HG03095 (cell line): ENCODE data around the gene CTRB1.
"Not testable (repeated sequence)": the region's sequence is repeated elsewhere in the genome, so short reads cannot be mapped to it uniquely, and the experiment has no call there.

Experiments
- ATAC-seq: cut with Tn5 transposase; IDR thresholded peaks from one replicate; pipeline ENCODE4 v1.9.1; 2021; ENCODE audit warnings: moderate library complexity; ENCODE audit not compliant: unreplicated experiment

Gene CTRB1

DNA sequence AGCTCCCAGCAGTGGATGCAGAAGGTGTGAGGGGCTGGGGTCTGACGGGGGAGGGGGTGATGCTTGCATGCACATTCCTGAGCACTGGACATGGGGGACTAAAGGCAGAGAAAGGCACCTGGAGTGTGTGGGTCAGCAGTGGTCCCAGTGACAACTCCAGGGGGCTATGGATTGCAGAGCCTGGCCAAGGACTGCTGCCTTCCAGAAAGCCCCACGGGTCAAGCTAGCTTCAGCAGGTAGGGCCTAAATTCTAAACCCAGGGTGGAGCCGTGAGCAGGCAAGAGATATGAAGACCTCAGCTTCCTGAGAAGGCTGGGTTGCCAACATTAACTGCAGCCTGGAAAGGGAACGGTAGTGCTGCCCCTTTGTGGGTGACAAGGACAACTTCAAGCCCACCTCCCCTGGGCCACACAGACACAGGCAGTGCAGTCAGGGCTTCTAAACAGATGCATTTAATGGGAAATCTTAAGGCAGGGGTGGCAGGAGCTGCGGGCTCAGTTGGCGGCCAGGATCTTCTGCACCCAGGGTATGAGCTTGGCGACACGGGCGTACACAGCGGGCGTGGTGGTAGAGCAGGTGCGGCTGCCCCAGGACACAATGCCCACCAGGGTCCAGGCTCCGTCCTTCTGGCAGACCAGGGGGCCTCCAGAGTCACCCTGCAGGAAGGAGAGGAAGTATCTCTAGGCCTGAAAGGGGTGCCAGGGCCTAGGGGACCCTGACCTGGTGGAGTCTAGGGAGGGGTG is 14.9 kb upstream of the CTRB1 start:
- ATAC-seq, result no peak

DNA sequence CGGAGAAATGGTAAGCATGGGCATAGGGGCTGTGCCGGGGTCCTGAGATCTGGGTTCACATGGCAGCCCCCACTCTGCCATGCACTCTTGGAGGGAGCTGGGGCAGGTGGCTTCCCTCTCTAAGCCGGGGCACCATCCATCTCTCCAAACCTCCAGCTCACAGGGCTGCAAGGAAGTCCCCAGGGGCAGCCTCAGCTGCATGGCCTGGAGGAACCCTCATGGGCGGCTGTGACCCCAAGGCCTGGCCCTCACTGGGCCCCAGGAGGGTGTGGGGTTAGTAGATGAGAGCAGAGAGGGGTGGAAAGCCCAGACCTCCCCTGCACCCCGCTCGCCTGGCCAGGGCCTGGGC is 14.4 kb upstream of the CTRB1 start:
- ATAC-seq, result no peak

DNA sequence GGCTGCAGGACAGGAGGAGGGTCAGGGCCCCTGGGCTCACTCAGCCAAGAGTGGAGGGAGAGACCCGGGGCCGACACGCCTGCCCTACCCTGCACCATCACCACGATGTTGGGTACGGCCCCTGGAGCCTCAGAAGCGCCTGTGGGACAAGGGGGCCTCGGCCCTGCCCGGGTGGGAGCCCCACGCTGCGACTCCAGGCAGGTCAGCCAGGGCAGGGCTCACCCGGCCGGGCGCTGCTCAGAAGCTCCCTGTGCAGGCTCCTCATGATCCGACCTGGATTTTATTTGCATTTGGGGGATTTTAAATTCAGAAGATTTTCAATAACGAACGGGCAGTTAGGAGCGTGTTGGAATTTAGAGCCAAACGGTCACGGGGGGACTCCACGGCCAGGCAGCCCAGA is 13.9 kb upstream of the CTRB1 start:
- ATAC-seq, result not testable (repeated sequence)

DNA sequence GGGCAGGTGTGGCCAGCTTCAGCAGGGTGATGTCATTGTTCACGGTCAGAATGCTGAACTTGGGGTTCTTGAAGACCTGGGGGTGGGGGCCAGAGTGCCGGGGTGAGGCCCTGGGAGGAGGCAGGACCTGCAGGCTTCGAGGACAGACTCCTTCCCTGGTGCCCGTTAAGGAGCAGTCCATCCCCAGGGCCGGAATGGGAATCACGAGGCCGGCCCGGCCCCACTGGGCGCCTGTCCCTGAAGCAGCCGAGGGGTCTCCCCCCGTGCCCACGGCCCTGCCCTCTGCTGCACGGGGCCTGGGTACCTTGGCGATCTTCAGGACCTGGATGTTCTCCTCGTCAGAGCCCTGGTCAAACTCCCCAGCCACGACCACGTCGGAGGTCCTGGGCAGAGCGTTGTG is 13.3 kb upstream of the CTRB1 start:
- not testable (repeated sequence) for ATAC-seq

DNA sequence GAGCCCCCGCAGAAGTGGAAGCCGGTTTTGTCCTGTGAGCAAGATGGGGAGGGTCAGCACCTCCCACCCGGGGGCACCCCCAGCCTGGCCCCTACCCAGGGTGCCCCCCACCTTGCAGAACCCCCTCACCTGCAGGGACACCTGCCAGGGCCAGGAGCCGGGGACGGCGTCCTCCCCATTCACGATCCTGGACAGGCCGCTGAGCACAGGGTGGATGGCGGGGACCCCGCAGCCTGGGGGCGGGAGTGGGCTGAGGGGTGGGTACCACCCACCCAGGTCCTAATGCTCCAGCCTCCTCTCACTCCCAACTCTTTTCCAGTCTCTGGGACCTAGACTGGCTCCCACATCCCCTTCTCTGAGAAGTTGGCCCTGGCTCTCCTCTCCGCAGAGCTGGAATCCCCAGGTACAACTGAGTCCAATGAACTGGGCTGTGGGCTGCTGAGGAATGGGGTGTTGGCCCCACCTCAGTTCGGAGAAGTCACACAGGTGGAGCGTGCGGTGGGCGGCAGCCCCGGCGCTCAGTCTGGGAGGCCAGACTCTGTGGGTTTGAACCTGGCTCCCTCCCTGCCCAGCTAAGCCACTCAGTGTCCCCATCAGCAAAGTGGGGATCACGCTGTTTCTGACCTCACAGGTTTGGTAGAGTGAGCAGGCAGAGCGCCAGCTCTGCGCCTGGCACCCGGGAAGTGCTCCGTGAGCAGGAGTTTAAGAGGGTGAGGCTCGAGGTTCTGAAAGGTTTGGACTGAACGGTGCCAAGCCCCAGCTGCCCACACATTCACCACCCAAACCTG is 12.6 kb upstream of the CTRB1 start:
- ATAC-seq, result not testable (repeated sequence)

DNA sequence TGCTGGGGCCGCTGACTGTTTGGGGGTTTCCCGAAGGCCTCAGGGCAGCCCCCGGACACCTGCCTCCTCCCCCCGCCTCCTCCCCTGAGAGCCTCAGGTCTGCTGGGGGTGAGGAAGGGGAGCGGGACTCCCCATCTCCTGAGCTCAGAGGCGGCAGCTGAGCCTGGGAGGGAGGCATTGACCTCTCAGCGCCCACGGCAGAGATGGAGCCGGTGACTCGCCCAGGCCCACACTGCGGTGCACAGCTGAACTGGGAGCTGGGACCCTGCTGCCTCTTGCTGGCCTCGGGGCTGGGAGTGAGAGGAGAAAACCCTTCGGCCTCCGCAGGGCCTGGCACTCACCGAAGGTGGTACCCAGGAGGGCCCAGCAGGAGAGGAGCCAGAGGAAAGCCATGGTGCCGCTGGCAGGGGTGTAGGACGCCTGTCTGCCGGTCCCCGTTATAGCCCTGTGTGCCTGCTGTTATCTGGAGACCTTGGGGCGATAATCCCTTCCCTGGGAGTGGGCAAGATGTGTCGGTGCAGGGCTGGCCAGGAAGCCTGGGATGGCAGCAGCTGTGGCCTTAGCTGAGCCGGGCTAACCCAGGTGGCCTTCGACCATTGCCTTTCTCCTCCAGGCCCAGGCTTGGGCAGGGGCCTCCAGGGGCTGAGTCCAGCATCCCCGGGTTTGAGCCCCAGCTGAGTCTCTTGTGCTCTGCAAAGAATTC is 11.9 kb upstream of the CTRB1 start, which contains the start of gene CTRB2:
Gene CTRB2, minus strand, starts transcription at position 413 of the 703 bp plus-strand sequence. Its CDS starts 20 bp downstream, at position 393.
- no peak for ATAC-seq

DNA sequence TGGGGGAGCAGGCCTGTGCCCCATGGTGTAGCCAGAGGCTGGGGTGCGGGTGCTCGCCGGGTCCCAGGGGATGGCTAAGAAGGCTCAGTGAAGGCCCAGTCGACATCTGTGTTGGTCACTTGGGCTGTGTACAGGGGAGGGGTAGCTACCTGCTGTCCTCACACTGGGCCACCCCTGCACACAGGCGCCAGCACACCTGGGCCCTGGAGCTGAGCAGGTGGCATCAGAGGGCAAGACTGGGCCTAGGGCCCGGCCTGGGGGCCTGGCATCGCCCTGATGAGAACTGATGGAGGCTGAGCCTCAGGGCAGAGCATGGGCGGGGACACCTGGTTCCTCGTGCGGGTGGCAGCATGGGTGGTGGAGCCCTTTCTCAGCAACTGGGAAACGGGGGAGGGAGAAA is 11.0 kb upstream of the CTRB1 start:
- no peak for ATAC-seq

DNA sequence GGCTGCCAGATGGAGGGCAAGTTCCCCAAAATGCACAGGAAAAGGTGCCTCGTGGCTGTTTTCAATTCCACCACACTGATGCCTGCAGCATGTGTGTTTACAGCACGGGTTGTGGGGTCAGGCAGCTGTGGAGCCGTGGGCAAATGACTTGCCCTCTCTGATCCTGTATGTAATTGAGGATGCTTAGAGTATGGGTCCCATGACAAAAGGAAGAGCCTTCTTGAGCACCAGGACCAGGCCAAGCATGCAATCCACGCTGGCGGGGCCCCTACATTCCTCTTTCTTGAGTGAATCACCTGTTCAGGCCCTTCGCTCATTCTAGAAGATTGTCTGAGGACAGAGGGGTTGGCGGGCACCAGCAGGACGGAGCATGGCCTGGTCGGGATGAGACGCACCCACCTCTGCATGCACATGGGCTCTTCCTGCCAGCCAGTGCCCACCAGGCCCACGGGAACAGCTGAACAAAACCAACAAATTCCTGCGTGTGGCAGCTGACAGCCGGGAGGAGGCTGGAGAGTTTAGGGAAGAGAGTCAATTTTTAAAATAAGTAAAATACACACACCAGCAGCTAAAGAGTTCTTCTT is 10.5 kb upstream of the CTRB1 start:
- no peak for ATAC-seq

DNA sequence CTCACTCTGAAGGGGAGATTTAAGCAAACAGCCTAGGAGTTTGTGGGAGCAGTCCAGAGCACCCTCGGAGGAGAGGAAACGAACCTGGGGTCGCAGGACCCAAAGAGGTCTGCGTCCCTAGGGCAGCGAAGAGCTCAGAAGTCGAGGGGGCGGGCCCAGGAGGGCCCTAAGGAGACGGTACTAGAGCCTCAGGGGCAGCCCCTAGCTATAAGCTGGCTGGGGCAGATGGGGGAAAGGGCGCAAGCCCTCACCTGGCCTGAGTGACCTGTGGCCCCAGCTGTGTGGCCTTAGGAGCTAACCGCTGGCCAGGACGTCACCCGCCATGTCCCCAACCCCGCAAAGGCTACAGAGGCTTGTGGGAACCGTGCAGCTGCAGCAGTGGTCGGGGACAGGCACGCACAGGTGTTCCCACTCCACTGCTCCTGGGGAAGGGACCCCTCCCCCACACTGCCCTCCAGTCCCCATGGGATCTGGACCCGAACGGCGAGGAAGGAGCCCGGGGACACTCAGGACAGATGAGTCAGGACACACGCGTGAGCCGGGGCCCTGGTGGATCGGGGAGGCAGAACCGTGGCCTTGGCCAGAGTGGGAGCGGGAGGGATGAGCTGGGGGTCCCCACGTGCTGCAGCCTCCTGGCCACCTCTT is 9.8 kb upstream of the CTRB1 start:
- no peak for ATAC-seq

DNA sequence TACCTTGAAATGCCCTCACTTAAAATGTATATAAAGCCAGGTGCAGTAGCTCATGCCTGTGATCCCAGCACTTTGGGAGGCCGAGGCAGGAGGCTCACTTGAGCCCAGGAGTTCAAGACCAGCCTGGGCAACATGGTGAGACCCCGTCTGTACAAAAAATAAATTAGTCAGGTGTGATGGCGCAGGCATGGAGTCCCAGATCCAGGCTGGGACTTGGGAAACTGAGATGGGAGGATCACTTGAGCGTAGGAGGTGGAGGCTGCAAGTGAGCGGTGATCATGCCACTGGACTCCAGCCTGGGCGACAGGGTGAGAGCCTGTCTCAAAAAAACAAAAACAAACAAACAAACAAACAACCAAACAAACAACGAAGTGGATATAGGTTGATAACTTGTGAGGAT is 9.3 kb upstream of the CTRB1 start:
- not testable (repeated sequence) for ATAC-seq

DNA sequence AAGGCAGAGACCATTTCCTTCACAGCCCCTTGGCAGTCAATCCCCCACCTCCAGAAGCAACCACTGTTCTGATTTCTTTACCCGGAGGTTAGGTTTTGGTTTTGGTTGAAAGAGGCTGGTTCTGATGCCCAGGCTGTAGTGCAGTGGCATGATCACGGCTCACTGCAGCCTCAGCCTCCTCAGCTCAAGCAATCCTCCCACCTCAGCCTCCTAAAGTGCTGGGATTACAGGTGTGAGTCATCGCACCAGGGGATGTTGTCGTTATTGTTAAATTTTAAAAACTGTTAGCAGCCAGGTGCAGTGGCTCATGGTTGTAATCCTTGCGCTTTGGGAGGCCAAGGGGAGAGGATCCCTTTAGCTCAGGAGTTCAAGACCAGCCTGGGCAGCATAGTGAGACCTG is 8.8 kb upstream of the CTRB1 start:
- no peak for ATAC-seq

DNA sequence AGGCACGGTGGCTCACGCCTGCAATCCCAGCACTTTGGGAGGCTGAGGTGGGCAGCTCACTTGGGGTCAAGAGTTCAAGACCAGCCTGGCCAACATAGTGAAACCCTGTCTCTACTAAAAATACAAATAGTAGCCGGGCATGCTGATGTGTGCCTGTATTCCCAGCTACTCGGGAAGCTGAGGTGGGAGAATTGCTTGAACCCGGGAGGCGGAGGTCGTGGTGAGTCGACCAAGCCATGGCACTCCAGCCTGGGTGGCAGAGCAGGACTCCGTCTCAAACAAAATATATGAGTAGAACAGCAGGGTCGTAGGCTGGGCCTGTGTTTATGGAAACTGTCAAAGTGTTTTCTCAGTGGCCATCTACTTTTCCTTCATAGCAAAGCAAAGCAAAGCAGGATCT is 7.5 kb upstream of the CTRB1 start:
- ATAC-seq, result not testable (repeated sequence)

DNA sequence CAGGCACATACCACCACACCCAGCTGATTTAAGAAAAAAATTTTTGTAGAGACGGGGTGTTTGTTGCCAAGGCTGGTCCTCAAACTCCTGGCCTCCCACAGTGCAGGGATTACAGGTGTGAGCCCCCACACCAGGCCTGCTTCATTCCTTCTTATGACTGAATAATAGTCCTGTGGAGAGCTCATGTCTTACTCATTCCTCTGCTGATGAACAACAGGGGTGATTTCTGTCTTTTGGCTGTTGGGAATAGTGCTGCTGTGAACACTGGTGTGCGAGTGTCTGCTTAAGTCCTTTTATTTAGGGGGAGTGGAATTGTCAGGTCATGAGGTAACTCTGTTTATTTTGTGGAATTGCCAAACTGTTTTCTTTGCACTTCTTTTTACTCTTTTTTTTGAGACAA is 2.7 kb upstream of the CTRB1 start:
- no peak for ATAC-seq

DNA sequence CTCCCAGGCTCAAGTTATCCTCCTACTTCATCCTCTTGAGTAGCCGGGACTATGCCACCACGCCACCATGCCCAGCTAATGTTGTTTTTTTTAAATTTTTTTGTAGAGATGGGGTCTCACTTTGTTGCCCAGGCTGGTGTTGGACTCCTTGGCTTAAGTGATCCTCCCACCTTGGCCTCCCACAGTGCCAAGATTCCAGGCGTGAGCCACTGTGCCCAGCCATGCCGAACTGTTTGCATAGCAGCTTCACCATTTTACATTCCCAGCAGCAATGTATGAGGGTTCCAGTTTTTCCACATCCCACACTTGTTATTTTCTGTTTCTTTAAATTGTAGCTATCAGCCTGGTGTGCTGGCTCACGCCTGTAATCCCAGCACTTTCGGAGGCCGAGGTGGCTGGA is 2.2 kb upstream of the CTRB1 start:
- ATAC-seq, result no peak

DNA sequence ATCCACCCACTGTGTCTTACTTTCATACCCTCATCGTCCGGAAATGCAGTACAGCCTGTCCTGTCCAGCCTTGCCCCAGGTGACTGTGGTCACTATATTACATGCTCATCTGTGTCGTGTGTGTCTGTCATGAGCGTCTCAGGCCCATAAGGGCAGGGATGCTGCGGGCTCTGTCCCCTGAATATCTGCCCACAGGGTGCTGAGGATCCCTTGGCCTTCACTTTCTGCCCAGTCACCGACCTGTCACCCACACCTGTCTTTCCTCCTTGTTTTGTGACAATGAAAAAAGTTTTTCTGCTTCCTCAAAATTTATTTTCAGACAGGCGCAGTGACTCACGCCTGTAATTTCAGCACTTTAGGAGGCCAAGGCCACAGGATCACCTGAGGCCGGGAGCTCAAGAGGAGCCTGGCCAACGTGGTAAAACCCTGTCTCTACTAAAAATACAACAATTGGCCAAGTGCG is 1.4 kb upstream of the CTRB1 start:
- ATAC-seq, result no peak

DNA sequence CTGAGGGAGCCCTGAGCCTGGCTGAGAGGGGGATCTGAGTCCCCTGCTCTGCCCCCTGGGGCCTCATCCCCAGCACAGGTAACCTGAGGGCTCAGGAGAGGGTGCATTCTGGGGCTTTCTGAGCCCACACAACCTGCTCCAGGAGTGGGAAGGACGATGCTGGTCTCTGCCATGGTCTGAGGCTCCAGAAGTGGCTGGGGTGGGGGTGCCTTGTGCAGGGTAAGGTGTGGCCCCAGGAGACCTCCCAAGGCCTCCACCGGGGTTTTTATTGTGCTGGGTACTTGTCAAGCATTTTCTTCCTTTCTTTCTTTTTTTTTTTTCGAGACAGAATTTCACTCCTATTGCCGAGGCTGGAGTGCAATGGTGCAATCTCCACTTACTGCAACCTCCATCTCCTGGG is 300 bp downstream of the CTRB1 start:
- ATAC-seq, result no peak

DNA sequence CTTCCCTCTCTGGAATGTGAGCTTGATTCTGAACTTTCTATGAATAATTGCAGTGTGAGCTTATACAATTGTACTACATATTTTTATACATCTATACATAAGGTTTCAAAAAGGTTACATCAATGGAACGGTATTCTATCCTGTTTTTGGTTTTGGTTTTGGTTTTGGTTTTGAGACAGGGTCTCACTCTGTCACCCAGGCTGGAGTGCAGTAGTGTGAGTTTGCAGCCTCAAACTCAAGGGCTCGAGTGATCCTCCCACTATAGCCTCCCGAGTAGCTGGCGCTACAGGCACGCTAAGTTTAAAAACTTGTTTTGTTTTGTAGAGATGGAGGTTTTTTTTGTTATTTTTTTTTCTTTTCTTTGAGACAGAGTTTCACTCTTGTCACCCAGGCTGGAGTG is 1.1 kb downstream of the CTRB1 start:
- ATAC-seq, result peak; percentile 39

DNA sequence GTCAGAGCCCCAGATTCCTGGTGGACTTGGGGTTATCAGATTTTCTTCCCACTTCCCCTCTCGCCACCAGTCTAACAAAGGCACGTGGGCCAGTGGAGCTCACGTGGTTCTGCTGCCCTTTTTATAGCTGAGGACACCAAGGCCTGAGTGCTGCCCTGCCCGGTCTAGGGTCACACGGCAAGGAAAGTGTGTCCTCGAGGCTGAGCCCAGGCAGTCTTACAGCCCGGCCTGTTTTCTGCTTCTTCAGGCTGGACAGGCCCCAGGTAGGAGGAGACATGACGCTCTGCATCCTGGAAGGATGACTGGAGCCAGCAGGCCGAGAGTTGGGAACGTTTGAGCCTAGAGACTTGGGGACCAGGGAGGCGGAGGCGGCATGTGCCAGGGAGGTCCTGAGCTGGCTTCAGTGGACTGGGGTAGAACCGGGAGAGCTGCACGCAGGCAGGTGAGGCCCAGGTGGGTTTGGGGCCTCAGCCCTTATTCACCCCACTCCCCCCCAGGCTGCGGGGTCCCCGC is 3.5 kb downstream of the CTRB1 start:
- ATAC-seq, result no peak

DNA sequence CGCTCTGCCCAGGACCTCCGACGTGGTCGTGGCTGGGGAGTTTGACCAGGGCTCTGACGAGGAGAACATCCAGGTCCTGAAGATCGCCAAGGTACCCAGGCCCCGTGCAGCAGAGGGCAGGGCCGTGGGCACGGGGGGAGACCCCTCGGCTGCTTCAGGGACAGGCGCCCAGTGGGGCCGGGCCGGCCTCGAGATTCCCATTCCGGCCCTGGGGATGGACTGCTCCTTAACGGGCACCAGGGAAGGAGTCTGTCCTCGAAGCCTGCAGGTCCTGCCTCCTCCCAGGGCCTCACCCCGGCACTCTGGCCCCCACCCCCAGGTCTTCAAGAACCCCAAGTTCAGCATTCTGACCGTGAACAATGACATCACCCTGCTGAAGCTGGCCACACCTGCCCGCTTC is 4.3 kb downstream of the CTRB1 start:
- ATAC-seq, result not testable (repeated sequence)

DNA sequence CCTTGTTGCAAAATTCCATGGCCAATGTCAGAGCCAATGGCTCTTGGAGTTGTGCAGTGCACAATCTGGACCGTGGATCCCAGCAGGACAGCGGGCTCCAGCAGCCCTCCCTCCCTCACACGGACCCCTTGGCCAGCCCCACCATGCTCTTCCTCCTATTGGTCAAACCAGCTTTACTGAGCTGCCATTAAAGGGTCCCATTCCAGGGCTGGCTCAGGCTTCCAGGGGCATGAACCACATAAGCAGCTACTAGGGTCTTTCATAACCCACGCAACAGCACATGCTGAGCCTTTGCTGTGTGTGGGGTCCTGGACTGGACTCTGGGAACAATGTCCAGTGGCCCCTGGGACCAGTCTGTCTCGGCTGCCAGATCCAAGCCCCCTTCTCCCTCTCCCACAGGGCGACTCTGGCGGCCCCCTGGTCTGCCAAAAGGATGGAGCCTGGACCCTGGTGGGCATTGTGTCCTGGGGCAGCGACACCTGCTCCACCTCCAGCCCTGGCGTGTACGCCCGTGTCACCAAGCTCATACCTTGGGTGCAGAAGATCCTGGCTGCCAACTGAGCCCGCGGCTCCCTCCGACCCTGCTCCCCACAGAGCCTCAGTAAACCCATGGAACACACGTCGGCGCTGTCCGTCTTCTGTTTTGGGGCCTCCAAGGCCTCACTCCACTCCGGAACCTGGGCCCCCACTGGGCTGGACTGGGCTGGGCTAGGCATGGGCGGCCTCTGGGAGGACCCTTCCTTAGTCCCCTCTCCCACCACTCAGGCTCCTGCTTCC is 5.7 kb downstream of the CTRB1 start:
- ATAC-seq, result no peak
